Esophagus squamous epithelium (tissue), 5 donors: ENCODE results near the gene DDR2. TPM values are rescaled to one million over a fixed set of nuclear protein-coding genes. Genes with fewer than 3 reads are reported as not detected.
A peak's percentile ranks its signal among the peaks of the same experiment; 100 is the strongest.

Source experiments
- DNase-seq: peaks from one replicate; lab custom pipeline; 2025; lab: John Stamatoyannopoulos, UW
- H3K27ac ChIP-seq, 4 donors: fragments of 200-600 bp; sonication (generic); one replicate each; pipeline ENCODE4 v1.5.1; 2016 to 2019; ENCODE audit warnings: mild to moderate bottlenecking in 1 of 4
- H3K27me3 ChIP-seq, 4 donors: fragments of 200-600 bp; sonication (generic); 1 replicate in 3 of 4; 2 replicates in 1 of 4; pipeline versions ENCODE4 v1.5.1 to v1.6.0; 2017 to 2021; ENCODE audit warnings: antibody characterized with exemption in 1 of 4
- H3K36me3 ChIP-seq, 3 donors: fragments of 200-600 bp; sonication (generic); one replicate each; pipeline ENCODE4 v1.5.1; 2016 to 2019
- H3K4me1 ChIP-seq, 3 donors: fragments of 200-600 bp; sonication (generic); one replicate each; pipeline ENCODE4 v1.5.1; 2017 to 2019
- H3K4me3 ChIP-seq, 4 donors: fragments of 200-600 bp; sonication (generic); 1 replicate in 3 of 4; 2 replicates in 1 of 4; pipeline ENCODE4 v1.5.1; 2016 to 2019; ENCODE audit warnings: mild to moderate bottlenecking in 2 of 4, moderate library complexity in 1 of 4
- H3K9me3 ChIP-seq, 3 donors: fragments of 200-600 bp; sonication (generic); one replicate each; pipeline ENCODE4 v1.5.1; 2016 to 2019
- CTCF ChIP-seq, 6 experiments: fragments of 450-650 bp in 4 of 6; fragments of 200-600 bp in 2 of 6; sonication (generic) in 2 of 6; IDR thresholded peaks; one replicate each; pipeline ENCODE4 v1.5.1; 2016 to 2019; ENCODE audit warnings: antibody characterized with exemption in 6 of 6, mild to moderate bottlenecking in 4 of 6, moderate library complexity in 4 of 6
- POLR2A ChIP-seq, 4 donors: fragments of 450-650 bp; IDR thresholded peaks; one replicate each; pipeline ENCODE4 v1.6.1; 2017; ENCODE audit warnings: antibody characterized with exemption in 4 of 4, mild to moderate bottlenecking in 4 of 4, moderate library complexity in 3 of 4
- WGBS, 2 donors: methylation state at CpG; one replicate each; pipeline ENCODE4 v1.1.5; 2018; 5-methylcytosine and 5-hydroxymethylcytosine counted together
- intact Hi-C: fragments of 100-400 bp; cut with DNase I; formaldehyde crosslinking; loops from one replicate; pipeline ENCODE4 v1.15.0; 2022
- total RNA-seq, 4 donors: library from RNA; depleted of rRNA; stranded (reverse); fragments of >200 nt; gene quantifications; one replicate each; pipeline ENCODE4 v1.1.0, GENCODE V29; 2016
- donor health status: DM: yes; HTN: yes; CAD: no.

Gene DDR2
- total RNA-seq, 4 donors from 2014 or later: 1.5 to 88.1 (median 15.9) TPM

- no peaks in the 10 kb centered on the region for H3K9me3 ChIP-seq
- H3K27ac ChIP-seq: peak overlapping the region; percentile 20 to 83 (median 76)
- DNase-seq: no peak
- peaks cover 0 to 44% (median 12%) of the 10 kb centered on the region in 3 donors for H3K4me1 ChIP-seq
- no peaks in the 10 kb centered on the region for H3K27me3 ChIP-seq
- no peak overlapping the region for H3K4me3 ChIP-seq
- intact Hi-C loops: no loop called here
- H3K36me3 ChIP-seq: no peaks in the 10 kb centered on the region
- no peak for TF ChIP-seq POLR2A (IDR thresholded peaks at IDR 0.05)
- TF ChIP-seq CTCF (IDR thresholded peaks at IDR 0.05): no peak
- WGBS, 2 donors: 48 to 50% methylated on average over 4 of the region's 4 CpGs
Observed at GRCh38 chr1:162710780-162711465, 78.7 kb downstream of the DDR2 start.

- intact Hi-C loops: no loop called here
- H3K4me3 ChIP-seq: no peak overlapping the region
- peaks cover 0 to 51% (median 12%) of the 10 kb centered on the region in 3 donors for H3K4me1 ChIP-seq
- H3K27ac ChIP-seq: peak overlapping the region in 2 of 4 donors; percentile 54 to 83
- no peaks in the 10 kb centered on the region for H3K9me3 ChIP-seq
- no peak for TF ChIP-seq POLR2A (IDR thresholded peaks at IDR 0.05)
- TF ChIP-seq CTCF (IDR thresholded peaks at IDR 0.05): no peak
- H3K36me3 ChIP-seq: no peaks in the 10 kb centered on the region
- no peaks in the 10 kb centered on the region for H3K27me3 ChIP-seq
- 63 to 74% methylated on average over 2 of the region's 2 CpGs for WGBS, 2 donors
- DNase-seq: no peak
Observed at GRCh38 chr1:162712317-162713029, 80.2 kb downstream of the DDR2 start.

- WGBS, 2 donors: 62 to 69% methylated on average over 4 of the region's 4 CpGs
Observed at GRCh38 chr1:162716123-162716522, 83.9 kb downstream of the DDR2 start.

GRCh38 chr1:162716552-162716951 lies 84.3 kb downstream of the DDR2 start:
- Histone ChIP-seq H3K27me3 (no peaks in the 10 kb centered on the region), H3K4me3 (no peak overlapping the region), H3K9me3 (no peaks in the 10 kb centered on the region), H3K36me3 (no peaks in the 10 kb centered on the region), H3K4me1 (peaks cover 0 to 29% (median 0%) of the 10 kb centered on the region in 3 donors), H3K27ac (no peak overlapping the region)
- intact Hi-C loops: no loop called here
- no peak for DNase-seq
- WGBS, 2 donors: 50 to 81% methylated on average over 1 of the region's 1 CpG
- TF ChIP-seq POLR2A (IDR thresholded peaks at IDR 0.05) (no peak), CTCF (IDR thresholded peaks at IDR 0.05) (no peak)

More at GRCh38 chr1:162716123-162716522, 83.9 kb downstream of the DDR2 start:
- TF ChIP-seq POLR2A (IDR thresholded peaks at IDR 0.05): no peak
- TF ChIP-seq CTCF (IDR thresholded peaks at IDR 0.05): no peak
- peaks cover 0 to 33% (median 0%) of the 10 kb centered on the region in 3 donors for H3K4me1 ChIP-seq
- H3K4me3 ChIP-seq: no peak overlapping the region
- no peak for DNase-seq
- intact Hi-C loops: no loop called here
- no peaks in the 10 kb centered on the region for H3K9me3 ChIP-seq
- H3K36me3 ChIP-seq: no peaks in the 10 kb centered on the region
- H3K27me3 ChIP-seq: no peaks in the 10 kb centered on the region
- no peak overlapping the region for H3K27ac ChIP-seq
